Measurements from ENCODE around the gene SPAG16.

The SPAG16 gene

GRCh38 chr2:214297423-214297822, 1013.2 kb downstream of the SPAG16 start:
- Histone ChIP-seq H3K36me3 (ENCODE audit: insufficient read depth, low read length) (no peaks in the 10 kb centered on the region), H3K9me3 (ENCODE audit: low read length) (peaks cover 9% of the 10 kb centered on the region), H3K9ac (ENCODE audit: low read length) (no peak overlapping the region), H3K27me3 (ENCODE audit: control insufficient read depth in 1 of 2, insufficient read depth in 2 of 2, low read length in 2 of 2) (no peaks in the 10 kb centered on the region), H3K4me1 (ENCODE audit: insufficient read depth, low read length) (no peaks in the 10 kb centered on the region), H3K27ac (ENCODE audit: low read depth, low read length) (no peak overlapping the region), H3K4me3 (ENCODE audit: low read depth in 1 of 2, low read length in 2 of 2) (no peak overlapping the region)

GRCh38 chr2:214310319-214310718, 1026.1 kb downstream of the SPAG16 start:
- Histone ChIP-seq H3K36me3 (ENCODE audit: insufficient read depth, low read length) (no peaks in the 10 kb centered on the region), H3K4me1 (ENCODE audit: insufficient read depth, low read length) (no peaks in the 10 kb centered on the region), H3K4me3 (ENCODE audit: low read depth in 1 of 2, low read length in 2 of 2) (no peak overlapping the region), H3K27ac (ENCODE audit: low read depth, low read length) (no peak overlapping the region), H3K27me3 (ENCODE audit: control insufficient read depth in 1 of 2, insufficient read depth in 2 of 2, low read length in 2 of 2) (no peaks in the 10 kb centered on the region), H3K9ac (ENCODE audit: low read length) (no peak overlapping the region), H3K9me3 (ENCODE audit: low read length) (no peaks in the 10 kb centered on the region)

- no peaks in the 10 kb centered on the region for H3K9me3 ChIP-seq (ENCODE audit: low read length)
- H3K4me3 ChIP-seq (ENCODE audit: low read depth in 1 of 2, low read length in 2 of 2) = no peak overlapping the region
- no peak overlapping the region for H3K9ac ChIP-seq (ENCODE audit: low read length)
- H3K27ac ChIP-seq (ENCODE audit: low read depth, low read length) = no peak overlapping the region
- H3K36me3 ChIP-seq (ENCODE audit: insufficient read depth, low read length) = no peaks in the 10 kb centered on the region
- no peaks in the 10 kb centered on the region for H3K4me1 ChIP-seq (ENCODE audit: insufficient read depth, low read length)
- no peaks in the 10 kb centered on the region for H3K27me3 ChIP-seq (ENCODE audit: control insufficient read depth in 1 of 2, insufficient read depth in 2 of 2, low read length in 2 of 2)
Observed at GRCh38 chr2:214311031-214311533, 1026.8 kb downstream of the SPAG16 start.

- Histone ChIP-seq H3K27ac (ENCODE audit: low read depth, low read length) (no peak overlapping the region), H3K36me3 (ENCODE audit: insufficient read depth, low read length) (no peaks in the 10 kb centered on the region), H3K27me3 (ENCODE audit: control insufficient read depth in 1 of 2, insufficient read depth in 2 of 2, low read length in 2 of 2) (no peaks in the 10 kb centered on the region), H3K4me1 (ENCODE audit: insufficient read depth, low read length) (no peaks in the 10 kb centered on the region), H3K9ac (ENCODE audit: low read length) (no peak overlapping the region), H3K4me3 (ENCODE audit: low read depth in 1 of 2, low read length in 2 of 2) (no peak overlapping the region), H3K9me3 (ENCODE audit: low read length) (no peaks in the 10 kb centered on the region)
Observed at GRCh38 chr2:214311931-214312749, 1027.9 kb downstream of the SPAG16 start.

GRCh38 chr2:214315324-214315723, 1031.1 kb downstream of the SPAG16 start:
- no peaks in the 10 kb centered on the region for H3K27me3 ChIP-seq (ENCODE audit: control insufficient read depth in 1 of 2, insufficient read depth in 2 of 2, low read length in 2 of 2)
- no peak overlapping the region for H3K9ac ChIP-seq (ENCODE audit: low read length)
- H3K4me3 ChIP-seq (ENCODE audit: low read depth in 1 of 2, low read length in 2 of 2) = no peak overlapping the region
- no peaks in the 10 kb centered on the region for H3K36me3 ChIP-seq (ENCODE audit: insufficient read depth, low read length)
- no peaks in the 10 kb centered on the region for H3K9me3 ChIP-seq (ENCODE audit: low read length)
- H3K4me1 ChIP-seq (ENCODE audit: insufficient read depth, low read length) = no peaks in the 10 kb centered on the region
- no peak overlapping the region for H3K27ac ChIP-seq (ENCODE audit: low read depth, low read length)

- H3K36me3 ChIP-seq (ENCODE audit: insufficient read depth, low read length) = no peaks in the 10 kb centered on the region
- no peak overlapping the region for H3K9ac ChIP-seq (ENCODE audit: low read length)
- no peak overlapping the region for H3K27ac ChIP-seq (ENCODE audit: low read depth, low read length)
- H3K9me3 ChIP-seq (ENCODE audit: low read length) = no peaks in the 10 kb centered on the region
- H3K4me1 ChIP-seq (ENCODE audit: insufficient read depth, low read length) = no peaks in the 10 kb centered on the region
- no peak overlapping the region for H3K4me3 ChIP-seq (ENCODE audit: low read depth in 1 of 2, low read length in 2 of 2)
- H3K27me3 ChIP-seq (ENCODE audit: control insufficient read depth in 1 of 2, insufficient read depth in 2 of 2, low read length in 2 of 2) = no peaks in the 10 kb centered on the region
Observed at GRCh38 chr2:214320211-214320610, 1035.9 kb downstream of the SPAG16 start.

GRCh38 chr2:214322662-214323061, 1038.4 kb downstream of the SPAG16 start:
- Histone ChIP-seq H3K27ac (ENCODE audit: low read depth, low read length) (no peak overlapping the region), H3K4me1 (ENCODE audit: insufficient read depth, low read length) (no peaks in the 10 kb centered on the region), H3K9me3 (ENCODE audit: low read length) (no peaks in the 10 kb centered on the region), H3K9ac (ENCODE audit: low read length) (no peak overlapping the region), H3K36me3 (ENCODE audit: insufficient read depth, low read length) (no peaks in the 10 kb centered on the region), H3K4me3 (ENCODE audit: low read depth in 1 of 2, low read length in 2 of 2) (no peak overlapping the region), H3K27me3 (ENCODE audit: control insufficient read depth in 1 of 2, insufficient read depth in 2 of 2, low read length in 2 of 2) (no peaks in the 10 kb centered on the region)

GRCh38 chr2:214325404-214325803, 1041.1 kb downstream of the SPAG16 start:
- no peaks in the 10 kb centered on the region for H3K9me3 ChIP-seq (ENCODE audit: low read length)
- H3K27me3 ChIP-seq (ENCODE audit: control insufficient read depth in 1 of 2, insufficient read depth in 2 of 2, low read length in 2 of 2) = no peaks in the 10 kb centered on the region
- no peaks in the 10 kb centered on the region for H3K4me1 ChIP-seq (ENCODE audit: insufficient read depth, low read length)
- no peaks in the 10 kb centered on the region for H3K36me3 ChIP-seq (ENCODE audit: insufficient read depth, low read length)
- no peak overlapping the region for H3K27ac ChIP-seq (ENCODE audit: low read depth, low read length)
- no peak overlapping the region for H3K4me3 ChIP-seq (ENCODE audit: low read depth in 1 of 2, low read length in 2 of 2)
- H3K9ac ChIP-seq (ENCODE audit: low read length) = no peak overlapping the region

- Histone ChIP-seq H3K27ac (ENCODE audit: low read depth, low read length) (no peak overlapping the region), H3K9me3 (ENCODE audit: low read length) (no peaks in the 10 kb centered on the region), H3K36me3 (ENCODE audit: insufficient read depth, low read length) (no peaks in the 10 kb centered on the region), H3K4me1 (ENCODE audit: insufficient read depth, low read length) (no peaks in the 10 kb centered on the region), H3K4me3 (ENCODE audit: low read depth in 1 of 2, low read length in 2 of 2) (no peak overlapping the region), H3K27me3 (ENCODE audit: control insufficient read depth in 1 of 2, insufficient read depth in 2 of 2, low read length in 2 of 2) (no peaks in the 10 kb centered on the region), H3K9ac (ENCODE audit: low read length) (no peak overlapping the region)
Observed at GRCh38 chr2:214328941-214329340, 1044.7 kb downstream of the SPAG16 start.

GRCh38 chr2:214341646-214342045, 1057.4 kb downstream of the SPAG16 start:
- no peaks in the 10 kb centered on the region for H3K36me3 ChIP-seq (ENCODE audit: insufficient read depth, low read length)
- H3K4me1 ChIP-seq (ENCODE audit: insufficient read depth, low read length) = no peaks in the 10 kb centered on the region
- H3K27ac ChIP-seq (ENCODE audit: low read depth, low read length) = no peak overlapping the region
- no peaks in the 10 kb centered on the region for H3K9me3 ChIP-seq (ENCODE audit: low read length)
- H3K9ac ChIP-seq (ENCODE audit: low read length) = no peak overlapping the region
- H3K27me3 ChIP-seq (ENCODE audit: control insufficient read depth in 1 of 2, insufficient read depth in 2 of 2, low read length in 2 of 2) = no peaks in the 10 kb centered on the region
- no peak overlapping the region for H3K4me3 ChIP-seq (ENCODE audit: low read depth in 1 of 2, low read length in 2 of 2)

GRCh38 chr2:214358506-214358905, 1074.2 kb downstream of the SPAG16 start:
- Histone ChIP-seq H3K36me3 (ENCODE audit: insufficient read depth, low read length) (no peaks in the 10 kb centered on the region), H3K4me3 (ENCODE audit: low read depth in 1 of 2, low read length in 2 of 2) (no peak overlapping the region), H3K9ac (ENCODE audit: low read length) (no peak overlapping the region), H3K4me1 (ENCODE audit: insufficient read depth, low read length) (no peaks in the 10 kb centered on the region), H3K9me3 (ENCODE audit: low read length) (peaks cover 6% of the 10 kb centered on the region), H3K27me3 (ENCODE audit: control insufficient read depth in 1 of 2, insufficient read depth in 2 of 2, low read length in 2 of 2) (no peaks in the 10 kb centered on the region), H3K27ac (ENCODE audit: low read depth, low read length) (no peak overlapping the region)

GRCh38 chr2:214361116-214361515, 1076.9 kb downstream of the SPAG16 start:
- Histone ChIP-seq H3K27me3 (ENCODE audit: control insufficient read depth in 1 of 2, insufficient read depth in 2 of 2, low read length in 2 of 2) (no peaks in the 10 kb centered on the region), H3K27ac (ENCODE audit: low read depth, low read length) (no peak overlapping the region), H3K4me1 (ENCODE audit: insufficient read depth, low read length) (no peaks in the 10 kb centered on the region), H3K4me3 (ENCODE audit: low read depth in 1 of 2, low read length in 2 of 2) (no peak overlapping the region), H3K36me3 (ENCODE audit: insufficient read depth, low read length) (no peaks in the 10 kb centered on the region), H3K9me3 (ENCODE audit: low read length) (peaks cover 6% of the 10 kb centered on the region), H3K9ac (ENCODE audit: low read length) (no peak overlapping the region)

Measured in muscle layer of colon (tissue), 2 donors.